SK-N-SH (cell line): Measurements from ENCODE around the gene NEURL2. TPM values are rescaled to one million over a fixed set of nuclear protein-coding genes. Genes with fewer than 3 reads are reported as not detected.

Experiments
- CTCF ChIA-PET: fragments of 300-600, 350-600 bp; formaldehyde crosslinking; extraction: SDS; loops from one replicate; lab custom pipeline; 2021; lab: Yijun Ruan, JAX
- POLR2A ChIA-PET: fragments of 350-600 bp; sonication (Branson Sonifier 250); formaldehyde crosslinking; extraction: SDS; loops from one replicate; lab custom pipeline; 2020; ENCODE audit warnings: antibody characterized with exemption, inconsistent platforms; lab: Yijun Ruan, JAX
- DNase-seq: peaks from one replicate; pipeline ENCODE4 v3.0.0; 2012
- H2AFZ ChIP-seq: fragments of 200-600 bp; sonication (generic); 2 replicates; pipeline ENCODE4 v1.8.1; 2016; ENCODE audit warnings: antibody characterized with exemption, mild to moderate bottlenecking, low read depth
- H3F3A ChIP-seq: fragments of 200-600 bp; sonication (generic); replicated peaks from 2 replicates; pipeline ENCODE3; 2016; ENCODE audit warnings: antibody characterized with exemption, mild to moderate bottlenecking; ENCODE audit not compliant: insufficient read depth
- H3K27ac ChIP-seq, 2 experiments: fragments of 200-500 bp in 1 of 2; fragments of 200-600 bp in 1 of 2; sonication (Bioruptor generic) in 1 of 2; sonication (generic), shearing (Covaris generic) in 1 of 2; 2 replicates each; pipeline versions ENCODE4 v1.5.1 to v1.6.1; 2014 to 2016; ENCODE audit warnings: low read depth in 2 of 2, inconsistent platforms in 1 of 2, low read length in 1 of 2, mild to moderate bottlenecking in 1 of 2, mixed read lengths in 1 of 2
- H3K27me3 ChIP-seq: fragments of 200-600 bp; sonication (generic), shearing (Covaris generic); 2 replicates; pipeline ENCODE4 v1.6.1; 2016; ENCODE audit warnings: mixed run types; ENCODE audit not compliant: insufficient read depth
- H3K36me3 ChIP-seq, 2 experiments: fragments of 200-500 bp in 1 of 2; fragments of 200-600 bp in 1 of 2; sonication (Bioruptor generic) in 1 of 2; sonication (generic) in 1 of 2; replicated peaks in 1 of 2; 2 replicates each; pipeline versions ENCODE3 to v1.5.1; 2014 to 2016; ENCODE audit warnings: low read length in 1 of 2, mild to moderate bottlenecking in 1 of 2; ENCODE audit not compliant: insufficient read depth in 2 of 2, control insufficient read depth in 1 of 2
- H3K4me1 ChIP-seq, 2 experiments: fragments of 200-500 bp in 1 of 2; fragments of 200-600 bp in 1 of 2; sonication (Bioruptor generic) in 1 of 2; sonication (generic), shearing (Covaris generic) in 1 of 2; 2 replicates each; pipeline versions ENCODE4 v1.5.1 to v1.6.1; 2014 to 2016; ENCODE audit warnings: low read depth in 1 of 2, low read length in 1 of 2, mixed run types in 1 of 2; ENCODE audit not compliant: insufficient read depth in 2 of 2, control insufficient read depth in 1 of 2
- H3K4me2 ChIP-seq: fragments of 200-600 bp; sonication (generic), shearing (Covaris generic); 2 replicates; pipeline ENCODE4 v1.6.1; 2017; ENCODE audit warnings: mixed run types
- H3K4me3 ChIP-seq, 2 experiments: fragments of 200-500 bp in 1 of 2; fragments of 200-600 bp in 1 of 2; sonication (Bioruptor generic) in 1 of 2; sonication (generic), shearing (Covaris generic) in 1 of 2; 2 replicates each; pipeline versions ENCODE4 v1.5.1 to v1.8.1; 2014 to 2016; ENCODE audit warnings: low read depth in 2 of 2, inconsistent platforms in 1 of 2, low read length in 1 of 2, mild to moderate bottlenecking in 1 of 2, mixed read lengths in 1 of 2, moderate library complexity in 1 of 2
- H3K79me2 ChIP-seq: fragments of 200-600 bp; sonication (generic); 2 replicates; pipeline ENCODE4 v1.8.1; 2017; ENCODE audit warnings: mild to moderate bottlenecking; ENCODE audit not compliant: insufficient read depth
- H3K9ac ChIP-seq: fragments of 200-600 bp; sonication (generic); 2 replicates; pipeline ENCODE4 v1.6.1; 2017; ENCODE audit warnings: mixed run types
- H3K9me2 ChIP-seq: fragments of 200-600 bp; sonication (generic); 2 replicates; pipeline ENCODE4 v1.6.1; 2017; ENCODE audit warnings: mixed run types
- H3K9me3 ChIP-seq: fragments of 200-600 bp; sonication (generic); 2 replicates; pipeline ENCODE4 v1.6.1; 2017; ENCODE audit warnings: mixed run types, mild to moderate bottlenecking, moderate library complexity
- H4K20me1 ChIP-seq: fragments of 200-600 bp; sonication (generic); 2 replicates; pipeline ENCODE4 v1.6.1; 2017; ENCODE audit warnings: mild to moderate bottlenecking, mixed run types; ENCODE audit not compliant: insufficient read depth
- ELF1 ChIP-seq: IDR thresholded peaks from 2 replicates; pipeline ENCODE4 v1.4.0; 2012
- EP300 ChIP-seq, 2 experiments: IDR thresholded peaks; 2 replicates each; pipeline versions ENCODE4 v1.4.0 to v1.6.1; 2012; ENCODE audit warnings: borderline replicate concordance in 1 of 2, low read depth in 1 of 2, low read length in 1 of 2
- FOXJ3 ChIP-seq: sonication (generic); formaldehyde crosslinking; IDR thresholded peaks from 2 replicates; pipeline ENCODE4 v1.5.1; 2020; ENCODE audit warnings: mild to moderate bottlenecking, missing genetic modification reagents
- FOXM1 ChIP-seq: IDR thresholded peaks from 2 replicates; pipeline ENCODE4 v1.4.0; 2012; ENCODE audit warnings: low read depth, mild to moderate bottlenecking
- GABPA ChIP-seq: IDR thresholded peaks from 2 replicates; pipeline ENCODE4 v1.4.0; 2012; ENCODE audit warnings: low read depth, mild to moderate bottlenecking
- GATA2 ChIP-seq: sonication (generic); formaldehyde crosslinking; IDR thresholded peaks from 2 replicates; pipeline ENCODE4 v1.5.0; 2020; ENCODE audit warnings: mild to moderate bottlenecking, missing genetic modification reagents
- JUND ChIP-seq: IDR thresholded peaks from 2 replicates; pipeline ENCODE4 v1.4.0; 2012
- MXI1 ChIP-seq: IDR thresholded peaks from 2 replicates; pipeline ENCODE4 v1.6.1; 2012; ENCODE audit warnings: mild to moderate bottlenecking, low read depth, low read length, improper control_type of control experiment
- NFIC ChIP-seq: IDR thresholded peaks from 2 replicates; pipeline ENCODE4 v1.4.0; 2012; ENCODE audit warnings: borderline replicate concordance
- POLR2AphosphoS5 ChIP-seq: IDR thresholded peaks from 2 replicates; pipeline ENCODE4 v1.6.1; 2012; ENCODE audit warnings: low read depth, low read length
- RAD21 ChIP-seq: IDR thresholded peaks from 2 replicates; pipeline ENCODE4 v1.6.1; 2012; ENCODE audit warnings: mild to moderate bottlenecking, low read length
- RCOR1 ChIP-seq: fragments of 150-350 bp; IDR thresholded peaks from 2 replicates; pipeline ENCODE4 v1.6.1; 2017; ENCODE audit warnings: antibody characterized with exemption, low read length
- REST ChIP-seq: IDR thresholded peaks from 2 replicates; pipeline ENCODE4 v1.6.1; 2012; ENCODE audit warnings: mild to moderate bottlenecking, low read depth, low read length, moderate library complexity
- SIN3A ChIP-seq: IDR thresholded peaks from 2 replicates; pipeline ENCODE4 v1.6.1; 2012; ENCODE audit warnings: low read depth, mild to moderate bottlenecking, low read length, moderate library complexity, borderline replicate concordance
- TAF1 ChIP-seq: IDR thresholded peaks from 2 replicates; pipeline ENCODE4 v1.6.1; 2012; ENCODE audit warnings: low read depth, mild to moderate bottlenecking, low read length, moderate library complexity, borderline replicate concordance
- TCF12 ChIP-seq: IDR thresholded peaks from 2 replicates; pipeline ENCODE4 v1.4.0; 2012
- USF1 ChIP-seq: IDR thresholded peaks from 2 replicates; pipeline ENCODE4 v1.4.0; 2012; ENCODE audit warnings: low read depth, borderline replicate concordance
- USF2 ChIP-seq: fragments of 150-350 bp; IDR thresholded peaks from 2 replicates; pipeline ENCODE4 v1.6.1; 2017; ENCODE audit warnings: antibody characterized with exemption, low read length, low read depth, borderline replicate concordance
- YY1 ChIP-seq: IDR thresholded peaks from 2 replicates; pipeline ENCODE4 v1.4.0; 2012; ENCODE audit warnings: low read depth, mild to moderate bottlenecking
- WGBS: methylation state at CpG from one replicate; pipeline ENCODE4 v1.1.6; 2017; ENCODE audit warnings: low lambda C conversion rate; 5-methylcytosine and 5-hydroxymethylcytosine counted together
- polyA plus RNA-seq, 3 experiments: library from polyadenylated mRNA; depleted of rRNA; stranded (reverse); fragments of >200 nt; gene quantifications; 2 replicates each; pipeline ENCODE4 v1.2.3, GENCODE V29; 2012

Gene NEURL2
- polyA plus RNA-seq, 1 of the 3 experiments (the other 2 are of a cell fraction) = 3.5 TPM

- TF ChIP-seq TCF12 (no peak), JUND (no peak), MXI1 (no peak), USF2 (no peak), RAD21 (no peak), USF1 (no peak), FOXM1 (no peak), REST (no peak), YY1 (no peak), NFIC (no peak), GABPA (no peak), TAF1 (no peak), FOXJ3 (no peak), POLR2AphosphoS5 (no peak), GATA2 (CRISPR knock-in tag) (no peak), ELF1 (no peak), SIN3A (no peak), EP300 (IDR thresholded peaks at IDR 0.05; ENCODE audit: borderline replicate concordance in 1 of 2, low read depth in 1 of 2, low read length in 1 of 2) (no peak), RCOR1 (no peak)
These were observed 6.7 kb upstream of the NEURL2 start for GRCh38 chr20:45897692-45898091.

More at GRCh38 chr20:45897692-45898091, 6.7 kb upstream of the NEURL2 start:
- DNase-seq = no peak
- Histone ChIP-seq H3K9ac (no peak overlapping the region), H3K27me3 (no peaks in the 10 kb centered on the region), H3K4me1 (no peaks in the 10 kb centered on the region; a peak in 1 of 4 replicates), H2AFZ (no peak overlapping the region), H3K79me2 (no peaks in the 10 kb centered on the region; the same call in 1 of the 2 replicates), H3K9me2 (no peaks in the 10 kb centered on the region), H3K27ac (no peak overlapping the region), H3K9me3 (no peaks in the 10 kb centered on the region), H3K36me3 (peaks cover 24 to 50% of the 10 kb centered on the region in 2 experiments), H3K4me2 (no peak overlapping the region), H3K4me3 (no peak overlapping the region), H3F3A (peaks cover 13% of the 10 kb centered on the region), H4K20me1 (no peaks in the 10 kb centered on the region)
- WGBS = 100% methylated on average over 1 of the region's 7 CpGs
- ChIA-PET CTCF (interaction anchor here (0.9 to 1.2 kb wide), 2 partner anchors 8 to 98 kb away, joined by 3 to 4 read pairs; no protein-coding TSS in a partner anchor), POLR2A (no interaction called here)
